ENCODE data around the gene AUTS2. TPM values are rescaled to one million over a fixed set of nuclear protein-coding genes. Genes with fewer than 3 reads are reported as not detected.

Gene AUTS2
- total and polyA plus RNA-seq, 2 experiments from 2014 or later = 32.0 to 91.0 TPM

GRCh38 chr7:70066844-70067243, 468.6 kb downstream of the AUTS2 start:
- ATAC-seq = no peak
- H4K20me1 ChIP-seq (replicated peaks; ENCODE audit: insufficient read depth) = no peaks in the 10 kb centered on the region
- H3K9me2 ChIP-seq (ENCODE audit: insufficient read depth) = no peaks in the 10 kb centered on the region
- H3K27me3 ChIP-seq (ENCODE audit: insufficient read depth) = no peaks in the 10 kb centered on the region
- H3K79me2 ChIP-seq (replicated peaks; ENCODE audit: insufficient read depth) = no peaks in the 10 kb centered on the region
- H3F3A ChIP-seq (replicated peaks; ENCODE audit: low read depth) = no peaks in the 10 kb centered on the region
- H3K4me1 ChIP-seq (ENCODE audit: insufficient read depth) = no peaks in the 10 kb centered on the region
- H3K27me3 Mint-ChIP-seq (ENCODE audit: insufficient read depth, low read depth, poor library complexity) = peaks cover 2% of the 10 kb centered on the region
- no peak for DNase-seq (ENCODE audit: low spot score)
- H3K4me3 Mint-ChIP-seq = no peak overlapping the region
- no peak overlapping the region for H3K4me3 ChIP-seq
- no peaks in the 10 kb centered on the region for H3K36me3 ChIP-seq (ENCODE audit: insufficient read depth)
- no peak overlapping the region for H3K4me2 ChIP-seq
- no peak overlapping the region for H2AFZ ChIP-seq
- no peak overlapping the region for H3K27ac Mint-ChIP-seq
- peaks cover 4% of the 10 kb centered on the region for H3K4me1 Mint-ChIP-seq
- no peaks in the 10 kb centered on the region for H3K9me3 Mint-ChIP-seq
- TF ChIP-seq, protein P1, sequence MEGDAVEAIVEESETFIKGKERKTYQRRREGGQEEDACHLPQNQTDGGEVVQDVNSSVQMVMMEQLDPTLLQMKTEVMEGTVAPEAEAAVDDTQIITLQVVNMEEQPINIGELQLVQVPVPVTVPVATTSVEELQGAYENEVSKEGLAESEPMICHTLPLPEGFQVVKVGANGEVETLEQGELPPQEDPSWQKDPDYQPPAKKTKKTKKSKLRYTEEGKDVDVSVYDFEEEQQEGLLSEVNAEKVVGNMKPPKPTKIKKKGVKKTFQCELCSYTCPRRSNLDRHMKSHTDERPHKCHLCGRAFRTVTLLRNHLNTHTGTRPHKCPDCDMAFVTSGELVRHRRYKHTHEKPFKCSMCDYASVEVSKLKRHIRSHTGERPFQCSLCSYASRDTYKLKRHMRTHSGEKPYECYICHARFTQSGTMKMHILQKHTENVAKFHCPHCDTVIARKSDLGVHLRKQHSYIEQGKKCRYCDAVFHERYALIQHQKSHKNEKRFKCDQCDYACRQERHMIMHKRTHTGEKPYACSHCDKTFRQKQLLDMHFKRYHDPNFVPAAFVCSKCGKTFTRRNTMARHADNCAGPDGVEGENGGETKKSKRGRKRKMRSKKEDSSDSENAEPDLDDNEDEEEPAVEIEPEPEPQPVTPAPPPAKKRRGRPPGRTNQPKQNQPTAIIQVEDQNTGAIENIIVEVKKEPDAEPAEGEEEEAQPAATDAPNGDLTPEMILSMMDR (conservative IDR thresholded peaks at IDR 0.05; ENCODE audit: low read depth in 2 of 2) = no peak
- TF ChIP-seq JUNB (IDR thresholded peaks at IDR 0.05; ENCODE audit: unreplicated experiment) = no peak
- TF ChIP-seq EZH2phosphoT487 (IDR thresholded peaks at IDR 0.05; ENCODE audit: unreplicated experiment) = no peak
- TF ChIP-seq EZH2 (IDR thresholded peaks at IDR 0.05; ENCODE audit: low read depth, unreplicated experiment) = no peak
- TF ChIP-seq, protein P2, sequence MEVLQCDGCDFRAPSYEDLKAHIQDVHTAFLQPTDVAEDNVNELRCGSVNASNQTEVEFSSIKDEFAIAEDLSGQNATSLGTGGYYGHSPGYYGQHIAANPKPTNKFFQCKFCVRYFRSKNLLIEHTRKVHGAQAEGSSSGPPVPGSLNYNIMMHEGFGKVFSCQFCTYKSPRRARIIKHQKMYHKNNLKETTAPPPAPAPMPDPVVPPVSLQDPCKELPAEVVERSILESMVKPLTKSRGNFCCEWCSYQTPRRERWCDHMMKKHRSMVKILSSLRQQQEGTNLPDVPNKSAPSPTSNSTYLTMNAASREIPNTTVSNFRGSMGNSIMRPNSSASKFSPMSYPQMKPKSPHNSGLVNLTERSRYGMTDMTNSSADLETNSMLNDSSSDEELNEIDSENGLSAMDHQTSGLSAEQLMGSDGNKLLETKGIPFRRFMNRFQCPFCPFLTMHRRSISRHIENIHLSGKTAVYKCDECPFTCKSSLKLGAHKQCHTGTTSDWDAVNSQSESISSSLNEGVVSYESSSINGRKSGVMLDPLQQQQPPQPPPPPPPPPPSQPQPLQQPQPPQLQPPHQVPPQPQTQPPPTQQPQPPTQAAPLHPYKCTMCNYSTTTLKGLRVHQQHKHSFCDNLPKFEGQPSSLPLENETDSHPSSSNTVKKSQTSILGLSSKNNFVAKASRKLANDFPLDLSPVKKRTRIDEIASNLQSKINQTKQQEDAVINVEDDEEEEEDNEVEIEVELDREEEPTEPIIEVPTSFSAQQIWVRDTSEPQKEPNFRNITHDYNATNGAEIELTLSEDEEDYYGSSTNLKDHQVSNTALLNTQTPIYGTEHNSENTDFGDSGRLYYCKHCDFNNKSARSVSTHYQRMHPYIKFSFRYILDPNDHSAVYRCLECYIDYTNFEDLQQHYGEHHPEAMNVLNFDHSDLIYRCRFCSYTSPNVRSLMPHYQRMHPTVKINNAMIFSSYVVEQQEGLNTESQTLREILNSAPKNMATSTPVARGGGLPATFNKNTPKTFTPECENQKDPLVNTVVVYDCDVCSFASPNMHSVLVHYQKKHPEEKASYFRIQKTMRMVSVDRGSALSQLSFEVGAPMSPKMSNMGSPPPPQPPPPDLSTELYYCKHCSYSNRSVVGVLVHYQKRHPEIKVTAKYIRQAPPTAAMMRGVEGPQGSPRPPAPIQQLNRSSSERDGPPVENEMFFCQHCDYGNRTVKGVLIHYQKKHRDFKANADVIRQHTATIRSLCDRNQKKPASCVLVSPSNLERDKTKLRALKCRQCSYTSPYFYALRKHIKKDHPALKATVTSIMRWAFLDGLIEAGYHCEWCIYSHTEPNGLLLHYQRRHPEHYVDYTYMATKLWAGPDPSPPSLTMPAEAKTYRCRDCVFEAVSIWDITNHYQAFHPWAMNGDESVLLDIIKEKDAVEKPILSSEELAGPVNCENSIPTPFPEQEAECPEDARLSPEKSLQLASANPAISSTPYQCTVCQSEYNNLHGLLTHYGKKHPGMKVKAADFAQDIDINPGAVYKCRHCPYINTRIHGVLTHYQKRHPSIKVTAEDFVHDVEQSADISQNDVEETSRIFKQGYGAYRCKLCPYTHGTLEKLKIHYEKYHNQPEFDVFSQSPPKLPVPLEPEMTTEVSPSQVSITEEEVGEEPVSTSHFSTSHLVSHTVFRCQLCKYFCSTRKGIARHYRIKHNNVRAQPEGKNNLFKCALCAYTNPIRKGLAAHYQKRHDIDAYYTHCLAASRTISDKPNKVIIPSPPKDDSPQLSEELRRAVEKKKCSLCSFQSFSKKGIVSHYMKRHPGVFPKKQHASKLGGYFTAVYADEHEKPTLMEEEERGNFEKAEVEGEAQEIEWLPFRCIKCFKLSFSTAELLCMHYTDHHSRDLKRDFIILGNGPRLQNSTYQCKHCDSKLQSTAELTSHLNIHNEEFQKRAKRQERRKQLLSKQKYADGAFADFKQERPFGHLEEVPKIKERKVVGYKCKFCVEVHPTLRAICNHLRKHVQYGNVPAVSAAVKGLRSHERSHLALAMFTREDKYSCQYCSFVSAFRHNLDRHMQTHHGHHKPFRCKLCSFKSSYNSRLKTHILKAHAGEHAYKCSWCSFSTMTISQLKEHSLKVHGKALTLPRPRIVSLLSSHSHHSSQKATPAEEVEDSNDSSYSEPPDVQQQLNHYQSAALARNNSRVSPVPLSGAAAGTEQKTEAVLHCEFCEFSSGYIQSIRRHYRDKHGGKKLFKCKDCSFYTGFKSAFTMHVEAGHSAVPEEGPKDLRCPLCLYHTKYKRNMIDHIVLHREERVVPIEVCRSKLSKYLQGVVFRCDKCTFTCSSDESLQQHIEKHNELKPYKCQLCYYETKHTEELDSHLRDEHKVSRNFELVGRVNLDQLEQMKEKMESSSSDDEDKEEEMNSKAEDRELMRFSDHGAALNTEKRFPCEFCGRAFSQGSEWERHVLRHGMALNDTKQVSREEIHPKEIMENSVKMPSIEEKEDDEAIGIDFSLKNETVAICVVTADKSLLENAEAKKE (CRISPR knock-in tag; IDR thresholded peaks at IDR 0.05) = no peak
- no peak for TF ChIP-seq ZNF331 (CRISPR knock-in tag; IDR thresholded peaks at IDR 0.05; ENCODE audit: low read depth)
- no peaks in the 10 kb centered on the region for H3K36me3 Mint-ChIP-seq (ENCODE audit: low read depth)
- H3K27ac ChIP-seq (ENCODE audit: low read depth) = no peak overlapping the region

Data from GM23338 (cell line).